GM12878 (cell line): ENCODE data around the gene PLEKHJ1. TPM values are rescaled to one million over a fixed set of nuclear protein-coding genes. Genes with fewer than 3 reads are reported as not detected.

Experiments used
- ATAC-seq: fragments of 200-7000 bp; cut with Tn5 transposase; 3 replicates; pipeline ENCODE4 v1.9.1; 2020; ENCODE audit warnings: mild to moderate bottlenecking, moderate library complexity
- BruUV-seq: library from RNA; stranded (reverse); fragments of 400-500 nt; replicated peaks from 2 replicates; lab custom pipeline; 2021; lab: Mats Ljungman, UMichigan
- CTCF ChIA-PET: fragments of 300-600 bp; sonication (Branson Sonifier 250); formaldehyde crosslinking; extraction: SDS; loops from one replicate; lab custom pipeline; 2021; ENCODE audit warnings: inconsistent platforms; lab: Yijun Ruan, JAX
- POLR2A ChIA-PET: fragments of 350-600 bp; formaldehyde crosslinking; extraction: SDS; loops from one replicate; lab custom pipeline; 2021; ENCODE audit warnings: inconsistent platforms; lab: Charles Lee
- RAD21 ChIA-PET: fragments of 300-600 bp; sonication (Branson Sonifier 250); formaldehyde crosslinking; loops from one replicate; lab custom pipeline; 2023; ENCODE audit warnings: antibody characterized with exemption; ENCODE audit not compliant: unreplicated experiment; lab: Charles Lee
- SMC1A ChIA-PET: fragments of 300-600 bp; sonication (Branson Sonifier 250); formaldehyde crosslinking; loops from one replicate; lab custom pipeline; 2023; ENCODE audit not compliant: unreplicated experiment, uncharacterized antibody; lab: Charles Lee
- DNase-seq: peaks from one replicate; pipeline ENCODE4 v3.0.0-alpha.2; 2011; ENCODE audit warnings: low read depth, low spot score
- FAIRE-seq: peaks from 3 replicates; lab custom pipeline; 2011; peaks lifted over from hg19 to GRCh38; lab: Jason Lieb, UNC
- H2AFZ ChIP-seq: 2 replicates; pipeline ENCODE4 v1.6.0; 2011; ENCODE audit warnings: low read depth, low read length, control low read depth; ENCODE audit not compliant: control insufficient read depth
- H3K27ac ChIP-seq: 2 replicates; pipeline ENCODE4 v1.5.1; 2011; ENCODE audit warnings: control low read depth; ENCODE audit not compliant: control insufficient read depth, insufficient read depth
- H3K27me3 ChIP-seq, 2 experiments: replicated peaks in 1 of 2; 2 replicates each; pipeline versions ENCODE4 v1.6.0 to v1.6.1; 2011; ENCODE audit warnings: low read length in 1 of 2; ENCODE audit not compliant: control insufficient read depth in 2 of 2, insufficient read depth in 2 of 2
- H3K36me3 ChIP-seq, 2 experiments: 2 replicates each; pipeline ENCODE4 v1.5.1; 2011; ENCODE audit warnings: low read length in 1 of 2; ENCODE audit not compliant: control insufficient read depth in 2 of 2, insufficient read depth in 2 of 2
- H3K4me1 ChIP-seq: 2 replicates; pipeline ENCODE4 v1.6.1; 2011; ENCODE audit warnings: mild to moderate bottlenecking, low read length, moderate library complexity, mixed read lengths; ENCODE audit not compliant: control insufficient read depth, insufficient read depth
- H3K4me2 ChIP-seq: 2 replicates; pipeline ENCODE4 v1.6.0; 2011; ENCODE audit warnings: control low read depth; ENCODE audit not compliant: control insufficient read depth, insufficient read depth
- H3K4me3 ChIP-seq: fragments of 200-600 bp; sonication (generic); 2 replicates; pipeline ENCODE4 v1.5.1; 2016
- H3K79me2 ChIP-seq: 2 replicates; pipeline ENCODE4 v1.6.0; 2011; ENCODE audit warnings: low read length; ENCODE audit not compliant: control insufficient read depth, insufficient read depth
- H3K9ac ChIP-seq: 2 replicates; pipeline ENCODE4 v1.8.0; 2011; ENCODE audit warnings: low read length, control low read depth, mixed read lengths; ENCODE audit not compliant: control insufficient read depth, insufficient read depth
- H3K9me3 ChIP-seq: replicated peaks from 3 replicates; pipeline ENCODE4 v1.5.1; 2011; ENCODE audit warnings: mild to moderate bottlenecking, low read length; ENCODE audit not compliant: control insufficient read depth, insufficient read depth
- H4K20me1 ChIP-seq: 2 replicates; pipeline ENCODE4 v1.6.0; 2011; ENCODE audit not compliant: control insufficient read depth, insufficient read depth
- ATF7 ChIP-seq: fragments of 450-650 bp; IDR thresholded peaks from 2 replicates; pipeline ENCODE4 v1.6.1; 2016; ENCODE audit warnings: low read depth, mild to moderate bottlenecking
- POLR2A ChIP-seq: IDR thresholded peaks from 2 replicates; pipeline ENCODE4 v1.6.1; 2011; ENCODE audit warnings: low read depth, mild to moderate bottlenecking, low read length
- RCOR1 ChIP-seq: conservative IDR thresholded peaks from 2 replicates; pipeline ENCODE4 v1.6.1; 2012; ENCODE audit warnings: low read depth, low read length, improper control_type of control experiment
- RUNX3 ChIP-seq: IDR thresholded peaks from 2 replicates; pipeline ENCODE4 v1.6.1; 2012; ENCODE audit warnings: low read length, inconsistent platforms
- SIN3A ChIP-seq: IDR thresholded peaks from 2 replicates; pipeline ENCODE4 v1.6.1; 2012; ENCODE audit warnings: low read depth, low read length, improper control_type of control experiment
- SIX5 ChIP-seq: IDR thresholded peaks from 2 replicates; pipeline ENCODE4 v1.6.1; 2011; ENCODE audit warnings: mild to moderate bottlenecking, low read depth, low read length, moderate library complexity; ENCODE audit not compliant: severe bottlenecking
- SMC3 ChIP-seq: IDR thresholded peaks from 2 replicates; pipeline ENCODE4 v1.6.1; 2011; ENCODE audit warnings: low read length, improper control_type of control experiment, borderline replicate concordance
- SPI1 ChIP-seq: IDR thresholded peaks from 2 replicates; pipeline ENCODE4 v1.6.1; 2011; ENCODE audit warnings: low read depth, mild to moderate bottlenecking, low read length, moderate library complexity, borderline replicate concordance; ENCODE audit not compliant: insufficient read depth
- WGBS: methylation state at CpG from one replicate; pipeline ENCODE4 v1.1.6; 2016; ENCODE audit warnings: low lambda C conversion rate; ENCODE audit not compliant: insufficient replicate concordance, insufficient coverage; ENCODE audit errors: missing lambda C conversion rate; 5-methylcytosine and 5-hydroxymethylcytosine counted together
- in situ Hi-C: fragments of 300-500 bp; cut with MboI; formaldehyde crosslinking; loops from 9 replicates; pipeline ENCODE4 v1.14.3; 2018; ENCODE audit warnings: mixed read lengths
- intact Hi-C: fragments of 100-400 bp; cut with micrococcal nuclease; formaldehyde crosslinking; loops from one replicate; pipeline ENCODE4 v1.14.2; 2022; ENCODE audit not compliant: unreplicated experiment
- polyA plus RNA-seq, 11 experiments: library from polyadenylated mRNA; depleted of rRNA in 4 of 11; unstranded in 6 of 11; stranded (reverse) in 5 of 11; fragments of >200 nt; fragmentation: Nextera tagmentation in 4 of 11; fragmentation: Illumina TruSeq in 1 of 11; extraction: Ambion mirVana in 4 of 11; extraction: Trizol in 1 of 11; gene quantifications; 1 replicate in 1 of 11; 2 replicates in 10 of 11; pipeline versions ENCODE4 v1.2.1 to v1.2.3, GENCODE V29; 2011 to 2016; ENCODE audit warnings: inconsistent platforms in 2 of 11, missing spikeins in 2 of 11, low read depth in 1 of 11
- total RNA-seq, 4 experiments: library from RNA; depleted of rRNA in 3 of 4; stranded (reverse); fragments of >200 nt in 3 of 4; fragmentation: Illumina TruSeq in 1 of 4; extraction: Trizol in 1 of 4; gene quantifications; 2 replicates each; pipeline versions ENCODE4 v1.2.1 to v1.2.3, GENCODE V29; 2013 to 2021
- TF ChIP-seq, protein P1 (sequence below): IDR thresholded peaks from 2 replicates; pipeline ENCODE4 v1.6.1; 2011; ENCODE audit warnings: borderline replicate concordance, low read depth, mild to moderate bottlenecking, moderate library complexity, mixed read lengths, low read length; ENCODE audit not compliant: insufficient read depth; ENCODE audit errors: extremely low read length
- TF ChIP-seq, protein P2 (sequence below): IDR thresholded peaks from 2 replicates; pipeline ENCODE4 v1.6.1; 2011; ENCODE audit warnings: low read depth, mild to moderate bottlenecking, low read length, moderate library complexity, borderline replicate concordance; ENCODE audit errors: extremely low read depth

The PLEKHJ1 gene
- total and polyA plus RNA-seq, 10 of the 15 experiments (the other 5 are each of a cell fraction or from before 2014, with no cell fraction given), result 1.3 to 133 (median 75.0) TPM

DNA sequence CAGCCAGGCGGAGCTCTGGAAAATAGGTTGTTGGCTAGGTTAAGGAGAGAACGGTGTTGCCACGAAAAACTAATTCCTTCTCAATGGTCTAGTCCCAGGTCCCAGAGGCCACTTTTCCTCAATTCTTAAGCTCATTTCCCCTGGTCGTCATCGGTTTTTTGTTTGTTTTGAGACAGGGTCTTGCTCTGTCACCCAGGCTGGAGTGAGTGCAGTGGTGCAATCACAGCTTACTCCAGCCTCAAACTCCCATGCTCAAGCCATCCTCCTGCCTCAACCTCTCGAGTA is 1.7 kb upstream of the PLEKHJ1 start:
- ChIA-PET POLR2A (interaction anchor here (0.5 to 4.0 kb wide), 10 partner anchors 17 to 1614 kb away, joined by 3 to 54 read pairs (median 4); no protein-coding TSS in a partner anchor), SMC1A (interaction anchor here (0.6 to 4.3 kb wide), 17 partner anchors 14 to 399 kb away, joined by 3 to 46 read pairs (median 4); partner anchors contain the start of gene AP3D1), RAD21 (interaction anchor here (0.6 to 4.2 kb wide), 10 partner anchors 8 to 156 kb away, joined by 3 to 72 read pairs (median 6); no protein-coding TSS in a partner anchor), CTCF (interaction anchor here (0.6 to 4.7 kb wide), 12 partner anchors 23 to 340 kb away, joined by 3 to 130 read pairs (median 5); no protein-coding TSS in a partner anchor)
- intact Hi-C loops (loop anchor here (5.0 to 10.0 kb wide), 3 partner anchors 89 to 154 kb away; partner anchors contain the start of genes IZUMO4, LSM7, MOB3A and SPPL2B), in situ Hi-C loops (loop anchor here (5.0 kb wide), 1 partner anchor 34 kb away; no protein-coding TSS in a partner anchor)
- peaks cover 93% of the 10 kb centered on the region for H3K79me2 ChIP-seq
- BruUV-seq, result no TSS peak
- H2AFZ ChIP-seq, result no peak overlapping the region
- no peak for TF ChIP-seq SIN3A
- TF ChIP-seq ATF7, result no peak
- no peak for TF ChIP-seq SIX5
- peak overlapping the region; percentile 94; the same call in 1 of the 2 replicates for H3K27ac ChIP-seq
- peaks cover 27% of the 10 kb centered on the region for H4K20me1 ChIP-seq
- no peak for DNase-seq
- no peaks in the 10 kb centered on the region for H3K9me3 ChIP-seq
- 25% methylated on average over 6 of the region's 6 CpGs for WGBS
- H3K4me3 ChIP-seq, result peak overlapping the region; percentile 81
- peaks cover 10 to 12% of the 10 kb centered on the region in 2 experiments; a peak in 3 of 4 replicates for H3K36me3 ChIP-seq
- no peak for FAIRE-seq
- H3K4me1 ChIP-seq, result peaks cover 24% of the 10 kb centered on the region
- peak overlapping the region; percentile 80 for H3K9ac ChIP-seq
- H3K27me3 ChIP-seq, result no peaks in the 10 kb centered on the region
- peak overlapping the region; percentile 88 for H3K4me2 ChIP-seq
- no peak for ATAC-seq

DNA sequence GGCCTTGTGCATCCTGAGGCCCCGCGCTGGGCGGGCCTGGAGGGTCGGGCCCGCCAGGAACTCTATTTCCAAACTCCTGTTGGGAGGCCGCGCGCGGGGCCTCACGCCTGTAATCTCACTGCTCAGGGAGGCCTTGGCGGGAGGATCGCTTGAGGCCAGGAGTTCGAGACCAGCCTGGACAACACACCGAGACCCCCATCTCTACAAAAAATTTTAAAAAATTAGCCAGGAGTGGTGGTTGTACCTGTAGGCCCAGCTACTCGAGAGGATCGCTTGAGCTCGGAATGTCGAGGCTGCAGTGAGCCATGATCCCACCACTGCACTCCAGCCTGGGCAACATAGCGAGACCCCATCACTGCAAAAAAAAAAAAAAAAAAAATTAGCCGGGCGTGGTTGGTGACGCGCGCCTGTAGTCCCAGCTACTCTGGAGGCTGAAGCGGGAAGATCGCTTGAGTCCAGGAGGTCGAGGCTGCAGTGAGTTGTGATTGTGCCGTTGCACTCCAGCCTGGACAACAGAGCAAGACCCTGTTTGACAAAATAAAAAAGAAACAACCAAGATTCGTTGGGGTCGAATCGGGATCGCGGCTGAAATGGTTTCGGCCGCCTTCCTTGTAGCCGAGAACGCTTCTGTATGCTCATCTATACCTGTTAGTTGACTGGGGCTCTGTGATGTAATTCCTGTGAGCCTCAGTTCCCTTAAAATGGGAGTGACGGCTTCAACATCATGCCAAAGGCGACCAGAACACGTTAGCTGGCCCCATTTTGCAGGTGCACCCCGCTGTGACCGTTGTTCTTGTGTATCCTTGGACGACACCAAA is 1.1 kb upstream of the PLEKHJ1 start:
- ATAC-seq (no peak), DNase-seq (no peak), FAIRE-seq (no peak)
- Histone ChIP-seq H3K4me2 (peak overlapping the region; percentile 88), H2AFZ (peak overlapping the region; percentile 53), H4K20me1 (peaks cover 23% of the 10 kb centered on the region), H3K79me2 (peaks cover 88% of the 10 kb centered on the region), H3K9me3 (no peaks in the 10 kb centered on the region), H3K27me3 (no peaks in the 10 kb centered on the region), H3K4me3 (peak overlapping the region; percentile 81), H3K27ac (peak overlapping the region; percentile 94), H3K36me3 (peaks cover 10 to 13% of the 10 kb centered on the region in 2 experiments; a peak in 3 of 4 replicates), H3K9ac (peak overlapping the region; percentile 80), H3K4me1 (peaks cover 24% of the 10 kb centered on the region)
- TSS peak; percentile 65 for BruUV-seq
- SMC1A ChIA-PET, result interaction anchor here (0.6 to 4.3 kb wide), 13 partner anchors 22 to 399 kb away, joined by 3 to 46 read pairs (median 9); no protein-coding TSS in a partner anchor
- in situ Hi-C loops (loop anchor here (5.0 kb wide), 1 partner anchor 35 kb away; no protein-coding TSS in a partner anchor), intact Hi-C loops (loop anchor here (5.0 to 10.0 kb wide), 3 partner anchors 90 to 155 kb away; partner anchors contain the start of genes IZUMO4, LSM7, MOB3A and SPPL2B)
- CTCF ChIA-PET, result interaction anchor here (0.9 to 4.7 kb wide), 9 partner anchors 24 to 340 kb away, joined by 3 to 130 read pairs (median 5); no protein-coding TSS in a partner anchor
- POLR2A ChIA-PET, result interaction anchor here (0.5 to 4.0 kb wide), 11 partner anchors 18 to 1615 kb away, joined by 3 to 54 read pairs (median 4); partner anchors contain the start of genes FAM174C and LSM7
- RAD21 ChIA-PET, result interaction anchor here (0.6 to 4.2 kb wide), 8 partner anchors 16 to 157 kb away, joined by 3 to 72 read pairs (median 5); no protein-coding TSS in a partner anchor
- WGBS, result 15% methylated on average over 36 of the region's 43 CpGs
- TF ChIP-seq SMC3 (no peak), RCOR1 (no peak), SPI1 (no peak), POLR2A (peak; percentile 37; the same call in 1 of the 2 replicates), RUNX3 (no peak)
- TF ChIP-seq, protein P1, sequence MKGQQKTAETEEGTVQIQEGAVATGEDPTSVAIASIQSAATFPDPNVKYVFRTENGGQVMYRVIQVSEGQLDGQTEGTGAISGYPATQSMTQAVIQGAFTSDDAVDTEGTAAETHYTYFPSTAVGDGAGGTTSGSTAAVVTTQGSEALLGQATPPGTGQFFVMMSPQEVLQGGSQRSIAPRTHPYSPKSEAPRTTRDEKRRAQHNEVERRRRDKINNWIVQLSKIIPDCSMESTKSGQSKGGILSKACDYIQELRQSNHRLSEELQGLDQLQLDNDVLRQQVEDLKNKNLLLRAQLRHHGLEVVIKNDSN, result no peak
- TF ChIP-seq, protein P2, sequence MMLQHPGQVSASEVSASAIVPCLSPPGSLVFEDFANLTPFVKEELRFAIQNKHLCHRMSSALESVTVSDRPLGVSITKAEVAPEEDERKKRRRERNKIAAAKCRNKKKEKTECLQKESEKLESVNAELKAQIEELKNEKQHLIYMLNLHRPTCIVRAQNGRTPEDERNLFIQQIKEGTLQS, result no peak
